ENCODE results near the gene JAKMIP2.

GRCh38 chr5:147565524-147565923 lies 217.0 kb downstream of the JAKMIP2 start:
- TF ChIP-seq, protein P1, sequence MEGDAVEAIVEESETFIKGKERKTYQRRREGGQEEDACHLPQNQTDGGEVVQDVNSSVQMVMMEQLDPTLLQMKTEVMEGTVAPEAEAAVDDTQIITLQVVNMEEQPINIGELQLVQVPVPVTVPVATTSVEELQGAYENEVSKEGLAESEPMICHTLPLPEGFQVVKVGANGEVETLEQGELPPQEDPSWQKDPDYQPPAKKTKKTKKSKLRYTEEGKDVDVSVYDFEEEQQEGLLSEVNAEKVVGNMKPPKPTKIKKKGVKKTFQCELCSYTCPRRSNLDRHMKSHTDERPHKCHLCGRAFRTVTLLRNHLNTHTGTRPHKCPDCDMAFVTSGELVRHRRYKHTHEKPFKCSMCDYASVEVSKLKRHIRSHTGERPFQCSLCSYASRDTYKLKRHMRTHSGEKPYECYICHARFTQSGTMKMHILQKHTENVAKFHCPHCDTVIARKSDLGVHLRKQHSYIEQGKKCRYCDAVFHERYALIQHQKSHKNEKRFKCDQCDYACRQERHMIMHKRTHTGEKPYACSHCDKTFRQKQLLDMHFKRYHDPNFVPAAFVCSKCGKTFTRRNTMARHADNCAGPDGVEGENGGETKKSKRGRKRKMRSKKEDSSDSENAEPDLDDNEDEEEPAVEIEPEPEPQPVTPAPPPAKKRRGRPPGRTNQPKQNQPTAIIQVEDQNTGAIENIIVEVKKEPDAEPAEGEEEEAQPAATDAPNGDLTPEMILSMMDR (IDR thresholded peaks at IDR 0.05): no peak
- TF ChIP-seq POLR2AphosphoS5 (IDR thresholded peaks at IDR 0.05; ENCODE audit: low read depth, low read length) (no peak), REST (IDR thresholded peaks at IDR 0.05; ENCODE audit: insufficient read depth in 1 of 2, low read depth in 2 of 2, low read length in 1 of 2) (no peak)

Data from Panc1 (cell line).